ENCODE results near the gene RPP40. TPM values are rescaled to one million over a fixed set of nuclear protein-coding genes. Genes with fewer than 3 reads are reported as not detected.

The RPP40 gene
- total and polyA plus RNA-seq, 9 of the 15 experiments (the other 6 are each of a cell fraction or from before 2014, with no cell fraction given): 22.6 to 114 (median 39.0) TPM

- TF ChIP-seq ZNF318 (IDR thresholded peaks at IDR 0.05; ENCODE audit: borderline replicate concordance in 1 of 2, low read depth in 1 of 2): no peak
- no peak for TF ChIP-seq ZNF780A (CRISPR knock-in tag; IDR thresholded peaks at IDR 0.05)
- TF ChIP-seq USF2 (CRISPR knock-in tag; IDR thresholded peaks at IDR 0.05): peak; percentile 61
- no peak for TF ChIP-seq NCOA2 (IDR thresholded peaks at IDR 0.05; ENCODE audit: partially characterized antibody in 2 of 2)
- peak; percentile 41; the same call in 1 of the 2 replicates for TF ChIP-seq DPF2 (IDR thresholded peaks at IDR 0.05)
- peak; percentile 91 for TF ChIP-seq MEIS2 (IDR thresholded peaks at IDR 0.05; ENCODE audit: partially characterized antibody)
- no peak for TF ChIP-seq ESRRB (CRISPR knock-in tag; IDR thresholded peaks at IDR 0.05; ENCODE audit: borderline replicate concordance)
- TF ChIP-seq MXI1 (IDR thresholded peaks at IDR 0.05; ENCODE audit: low read depth, low read length): no peak
- peak; percentile 58; the same call in 1 of the 2 replicates for TF ChIP-seq ZNF584 (CRISPR knock-in tag; IDR thresholded peaks at IDR 0.05; ENCODE audit: low read depth)
- no peak for TF ChIP-seq NEUROD1 (IDR thresholded peaks at IDR 0.05; ENCODE audit: borderline replicate concordance, low read depth, low read length, partially characterized antibody)
- peak; percentile 94 for TF ChIP-seq EHMT2 (IDR thresholded peaks at IDR 0.05)
- no peak for TF ChIP-seq SIN3B (IDR thresholded peaks at IDR 0.05; ENCODE audit: low read depth)
- peak; percentile 10; the same call in 1 of the 2 replicates for TF ChIP-seq ZNF239 (CRISPR knock-in tag; IDR thresholded peaks at IDR 0.05)
- TF ChIP-seq PYGO2 (tag; IDR thresholded peaks at IDR 0.05): no peak
- no peak for TF ChIP-seq U2AF1 (optimal IDR thresholded peaks at IDR 0.05; ENCODE audit: low read depth, low read length)
- TF ChIP-seq EZH2 (IDR thresholded peaks at IDR 0.05; ENCODE audit: borderline replicate concordance, low read depth, low read length): no peak
Observed at GRCh38 chr6:5030596-5031136, 26.8 kb upstream of the RPP40 start (continued).

Measured in K562 (cell line).